GM21515 (cell line): Measurements from ENCODE around the gene PSD2.

Experiments used
- ATAC-seq: cut with Tn5 transposase; IDR thresholded peaks from one replicate; pipeline ENCODE4 v1.9.1; 2021; ENCODE audit not compliant: unreplicated experiment

Gene PSD2

DNA sequence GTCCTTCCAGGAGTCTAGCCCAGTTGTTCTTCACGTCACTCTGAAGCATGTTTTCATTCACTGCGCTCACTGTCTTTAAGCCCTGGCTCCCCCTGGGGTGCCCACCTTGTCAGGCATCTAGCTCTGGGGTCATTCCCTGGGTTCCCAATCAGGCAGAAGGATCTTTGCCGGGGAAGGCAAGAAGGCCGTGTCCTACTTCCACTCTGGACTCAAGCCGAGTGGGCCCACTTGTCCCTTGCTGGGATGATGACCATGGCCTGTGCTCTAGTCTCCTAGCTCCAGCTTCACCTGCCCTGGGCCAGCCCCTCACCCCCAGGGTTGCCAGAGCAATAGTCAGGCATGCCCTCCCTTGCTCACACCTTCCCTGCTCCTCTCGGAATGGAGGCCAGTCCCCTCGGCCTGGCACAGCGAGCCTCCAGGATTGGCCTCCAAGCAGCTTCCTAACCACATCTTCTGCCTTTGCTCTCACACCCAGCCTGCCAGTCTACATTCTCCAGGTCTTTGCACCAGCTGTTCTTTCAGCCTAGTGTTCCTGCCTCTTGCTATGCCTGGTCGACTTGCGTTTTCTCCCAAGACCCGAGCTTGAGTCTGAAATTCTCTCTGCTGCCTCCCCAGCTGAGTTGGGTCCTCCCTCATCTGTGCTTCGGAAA lies 32.2 kb upstream of the PSD2 start:
- no peak for ATAC-seq

DNA sequence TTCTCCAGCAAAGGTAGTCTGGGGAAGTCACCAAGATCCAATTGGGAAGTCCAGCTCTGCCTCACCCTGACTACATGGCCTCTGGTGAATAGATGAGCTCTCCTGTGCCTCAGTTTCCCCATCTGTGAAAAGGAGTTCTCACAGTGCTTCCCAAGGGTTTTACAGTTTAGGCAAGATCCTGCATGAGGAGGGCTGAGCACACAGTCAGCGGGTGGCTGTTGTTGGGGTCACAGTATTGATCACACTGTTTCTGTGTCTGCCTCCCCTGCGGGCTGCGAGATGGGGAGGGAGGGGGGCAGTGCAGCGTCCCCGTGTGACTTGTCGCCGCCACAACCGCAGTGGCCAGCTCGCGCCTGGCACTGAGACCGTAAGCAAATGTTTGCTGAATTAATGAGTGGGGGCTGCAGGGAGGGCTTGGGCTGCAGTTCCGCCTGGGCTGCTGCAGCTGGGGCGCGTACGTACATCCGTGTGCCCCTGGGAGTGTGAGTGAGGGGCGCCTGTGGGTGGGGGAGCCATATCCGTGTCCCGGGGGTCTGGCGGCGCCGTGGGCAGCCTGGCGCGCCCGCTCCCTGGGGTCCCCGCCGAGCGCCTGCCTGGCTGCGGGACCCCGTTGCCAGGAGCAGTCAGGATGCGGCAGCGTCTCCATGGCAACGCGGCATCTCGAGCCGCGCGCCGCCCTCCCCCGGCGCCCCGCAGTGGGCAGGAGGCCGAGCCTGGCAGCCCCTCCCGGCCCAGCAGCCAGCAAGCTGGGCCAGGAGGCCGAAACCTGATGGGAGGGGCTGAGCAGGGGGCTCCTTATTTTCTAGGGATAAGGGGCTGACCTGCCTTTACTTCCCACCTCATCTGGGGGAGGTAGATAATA lies 31.4 kb upstream of the PSD2 start:
- ATAC-seq, result no peak

DNA sequence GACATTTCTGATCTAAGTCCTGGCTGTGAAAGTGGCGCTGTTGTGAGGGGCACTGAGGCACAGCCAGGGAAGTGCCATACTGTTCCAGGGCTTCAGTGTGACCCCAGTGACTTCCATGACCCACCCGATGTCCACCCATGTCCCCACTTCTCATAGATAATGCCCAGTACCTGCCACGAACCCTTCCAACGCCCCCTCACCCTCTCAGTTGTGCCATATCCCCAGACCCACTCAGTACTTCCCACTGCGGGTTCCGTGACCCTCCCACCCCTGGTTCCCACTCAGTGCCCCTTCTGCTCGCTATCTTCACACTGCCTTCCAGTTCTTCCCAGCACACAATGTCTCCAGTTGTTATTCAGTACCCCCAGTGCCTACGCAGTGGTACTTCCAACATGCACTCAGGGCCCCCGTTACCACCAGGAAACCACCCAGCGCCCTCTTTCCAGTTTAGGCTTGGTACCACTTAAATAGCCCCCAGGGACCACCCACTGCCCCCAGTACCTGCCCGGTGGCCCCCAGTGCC lies 30.7 kb upstream of the PSD2 start:
- no peak for ATAC-seq

GRCh38 chr5:139765409-139766217 lies 30.0 kb upstream of the PSD2 start:
- peak; percentile 78 for ATAC-seq

DNA sequence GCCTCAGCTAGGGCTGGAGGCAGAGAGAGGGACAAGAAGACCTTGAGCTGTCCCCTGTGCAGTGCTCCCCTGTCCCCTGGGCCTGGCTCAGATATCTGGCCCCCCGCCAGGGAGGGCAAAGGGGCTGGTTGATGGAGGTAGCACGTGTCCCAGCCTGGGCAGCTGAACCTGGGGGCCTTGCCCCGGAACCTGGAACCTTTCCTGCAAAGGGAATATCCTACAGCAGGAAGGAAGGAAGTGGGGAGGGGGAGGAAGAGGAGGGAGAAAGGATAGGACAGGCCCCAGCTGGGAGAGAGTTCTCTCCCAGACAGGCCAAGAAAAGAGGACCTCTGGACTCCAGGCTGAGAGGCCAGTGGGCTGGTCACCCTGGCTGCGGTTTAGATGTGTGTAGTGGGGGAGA lies 27.6 kb upstream of the PSD2 start:
- ATAC-seq, result no peak

DNA sequence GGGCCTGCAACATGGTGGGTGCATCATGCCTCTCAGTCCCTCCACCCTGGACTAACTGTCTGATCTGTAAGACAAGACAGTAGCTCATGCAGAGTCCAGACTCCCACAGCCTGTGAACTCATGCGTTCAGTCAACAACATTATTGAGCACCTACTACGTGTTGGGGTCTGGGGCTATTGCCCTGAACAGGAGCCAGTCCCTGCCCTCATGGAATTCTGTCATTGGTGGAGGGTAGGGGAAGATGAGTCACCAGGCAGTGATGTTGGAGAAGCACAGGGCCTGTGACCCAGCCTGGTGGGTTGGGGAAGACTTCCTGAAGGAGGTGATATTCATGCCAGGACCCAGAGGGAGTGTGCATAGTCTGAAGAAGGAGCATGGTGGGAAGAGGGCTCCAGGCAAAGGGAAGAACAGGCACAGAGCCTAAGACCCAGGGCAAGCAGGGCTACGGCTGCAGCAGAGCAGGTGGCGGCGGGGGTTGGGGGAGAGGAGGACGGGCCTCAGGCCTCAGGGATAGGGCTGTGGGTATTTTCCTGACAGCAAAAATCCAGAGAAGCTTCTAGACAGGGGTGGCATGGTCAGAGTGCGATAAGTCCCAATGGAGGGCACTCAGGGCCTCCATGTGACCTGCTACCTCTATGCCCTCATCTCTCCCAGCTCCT lies 26.7 kb upstream of the PSD2 start:
- ATAC-seq, result no peak

- ATAC-seq, result no peak
Observed at GRCh38 chr5:139769477-139769876, 26.1 kb upstream of the PSD2 start.

GRCh38 chr5:139770722-139771121 lies 24.9 kb upstream of the PSD2 start:
- ATAC-seq, result no peak

DNA sequence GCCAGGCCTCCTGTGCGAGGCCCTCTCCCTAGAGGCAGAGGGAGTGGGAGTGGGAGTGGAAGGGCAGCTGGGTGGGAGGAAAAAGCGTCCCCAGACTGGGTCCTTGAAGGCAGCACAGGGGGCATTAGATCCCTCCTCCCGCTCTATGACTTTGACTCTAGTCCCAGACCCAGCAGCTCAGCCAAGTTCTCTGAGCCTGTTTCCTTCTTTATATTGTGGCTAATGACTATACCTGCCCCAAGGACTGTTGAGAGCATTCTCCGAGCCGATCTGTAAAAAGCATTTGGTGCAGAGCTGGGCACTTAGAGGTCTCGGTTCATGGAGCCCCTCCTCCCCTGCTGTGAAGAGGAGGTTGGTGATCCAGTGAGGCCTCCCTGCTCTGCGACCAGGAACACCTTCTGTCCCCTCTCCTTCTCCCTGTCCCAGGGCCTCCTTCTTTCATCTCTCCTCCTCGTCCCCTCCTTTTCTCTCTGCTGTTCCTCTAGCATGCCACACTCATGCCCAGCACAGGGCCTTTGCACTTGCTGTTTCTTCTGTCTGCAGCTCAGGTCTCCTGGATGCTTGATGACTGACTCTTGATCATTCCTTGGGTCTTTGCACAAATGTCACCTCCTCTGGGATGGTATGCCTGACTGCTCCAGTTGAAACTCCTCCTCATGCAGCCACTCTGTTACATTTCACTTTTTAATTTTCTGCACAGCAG lies 23.4 kb upstream of the PSD2 start:
- no peak for ATAC-seq

DNA sequence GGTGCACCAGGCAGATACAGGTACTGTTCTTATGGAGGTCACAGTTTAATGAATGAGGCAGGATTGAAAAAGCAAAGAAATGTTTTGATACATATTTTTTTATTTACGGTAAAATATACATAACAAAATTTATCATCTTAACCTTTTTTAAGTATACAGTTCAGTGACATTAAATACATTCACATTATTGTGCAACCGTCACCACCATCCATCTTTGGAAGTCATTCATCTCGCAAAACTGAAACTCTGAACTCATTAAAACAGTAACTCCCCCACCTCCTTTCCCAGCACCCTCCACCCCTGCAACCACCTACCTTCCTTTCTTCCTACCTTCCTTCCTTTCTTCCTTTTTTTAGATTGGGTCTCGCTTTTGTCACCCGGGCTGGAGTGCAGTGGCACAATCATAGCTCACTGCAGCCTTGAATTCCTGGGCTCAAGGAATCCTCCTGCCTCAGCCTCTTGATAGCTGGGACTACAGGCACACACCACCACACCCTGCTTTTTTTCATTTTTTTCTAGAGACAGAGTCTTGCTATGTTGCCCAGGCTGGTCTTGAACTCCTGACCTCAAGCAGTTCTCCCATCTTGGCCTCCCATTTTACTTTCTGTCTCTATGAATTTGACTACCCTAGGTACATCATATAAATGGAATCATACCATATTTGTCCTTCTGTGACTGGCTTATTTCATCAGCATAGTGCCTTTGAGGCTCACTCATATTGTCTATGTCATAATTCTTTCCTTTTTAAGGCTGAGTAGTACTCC lies 22.5 kb upstream of the PSD2 start:
- ATAC-seq, result no peak

- ATAC-seq, result peak; percentile 79
Observed at GRCh38 chr5:139774980-139775661, 20.5 kb upstream of the PSD2 start.

GRCh38 chr5:139775872-139776271 lies 19.7 kb upstream of the PSD2 start:
- ATAC-seq, result no peak

GRCh38 chr5:139776861-139777260 lies 18.7 kb upstream of the PSD2 start:
- no peak for ATAC-seq

DNA sequence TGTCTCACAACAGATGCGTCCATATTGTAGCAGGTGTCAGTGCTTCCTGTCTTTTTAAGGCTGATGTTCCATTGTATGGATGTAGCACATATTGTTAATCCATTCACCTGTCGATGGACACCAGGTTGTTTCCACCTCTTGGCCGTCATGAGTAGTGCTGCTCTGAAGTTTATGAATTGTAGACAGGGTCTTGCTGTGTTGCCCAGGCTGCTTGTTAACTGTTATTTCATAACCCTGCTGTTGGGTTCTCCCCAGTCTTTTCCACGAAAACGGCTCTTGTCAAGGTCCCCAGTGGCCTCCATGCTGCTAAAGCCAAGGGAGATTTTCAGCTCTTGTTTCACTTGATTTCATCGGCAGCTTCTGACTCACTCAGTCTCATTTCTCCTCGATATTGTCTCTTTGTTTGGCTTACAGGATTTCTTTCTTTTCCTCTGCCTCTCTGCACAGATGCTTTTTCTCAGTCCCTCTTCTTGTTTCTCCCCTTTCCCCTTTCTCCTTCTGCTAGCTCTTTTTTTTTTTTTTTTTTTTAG lies 12.1 kb upstream of the PSD2 start:
- no peak for ATAC-seq

DNA sequence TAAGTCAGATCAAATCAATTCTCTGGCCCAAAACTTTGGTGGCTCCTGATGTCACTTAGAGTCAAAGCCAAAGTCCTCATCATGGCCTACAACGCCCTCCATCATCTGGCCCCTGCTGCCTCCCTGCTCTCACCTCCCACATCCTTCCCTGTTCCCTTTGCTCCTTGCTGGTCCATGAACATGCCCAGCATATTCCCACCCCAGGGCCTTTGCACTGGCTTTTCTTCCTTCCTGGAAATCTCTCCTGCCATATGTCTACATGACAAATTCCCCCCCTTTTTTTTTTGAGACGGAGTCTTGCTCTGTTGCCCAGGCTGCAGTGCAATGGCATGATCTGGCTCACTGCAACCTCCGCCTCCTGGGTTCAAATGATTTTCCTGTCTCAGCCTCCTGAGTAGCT lies 11.1 kb upstream of the PSD2 start:
- no peak for ATAC-seq

DNA sequence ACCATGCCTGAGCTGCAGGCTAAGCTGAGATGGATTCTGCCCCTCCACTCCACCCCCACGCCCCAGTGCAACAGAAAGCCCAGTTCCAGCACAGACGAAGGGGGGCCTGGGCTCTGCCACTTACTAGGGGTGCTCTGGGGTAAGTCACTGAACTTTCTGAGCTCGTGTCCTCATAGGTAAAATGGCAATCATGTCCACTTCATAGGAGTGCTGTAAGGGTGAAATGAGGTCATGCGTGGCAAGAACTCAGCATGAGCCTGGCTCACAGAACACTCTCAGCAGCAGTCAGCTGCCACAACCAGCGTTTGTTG lies 8.4 kb upstream of the PSD2 start:
- ATAC-seq, result peak; percentile 13

DNA sequence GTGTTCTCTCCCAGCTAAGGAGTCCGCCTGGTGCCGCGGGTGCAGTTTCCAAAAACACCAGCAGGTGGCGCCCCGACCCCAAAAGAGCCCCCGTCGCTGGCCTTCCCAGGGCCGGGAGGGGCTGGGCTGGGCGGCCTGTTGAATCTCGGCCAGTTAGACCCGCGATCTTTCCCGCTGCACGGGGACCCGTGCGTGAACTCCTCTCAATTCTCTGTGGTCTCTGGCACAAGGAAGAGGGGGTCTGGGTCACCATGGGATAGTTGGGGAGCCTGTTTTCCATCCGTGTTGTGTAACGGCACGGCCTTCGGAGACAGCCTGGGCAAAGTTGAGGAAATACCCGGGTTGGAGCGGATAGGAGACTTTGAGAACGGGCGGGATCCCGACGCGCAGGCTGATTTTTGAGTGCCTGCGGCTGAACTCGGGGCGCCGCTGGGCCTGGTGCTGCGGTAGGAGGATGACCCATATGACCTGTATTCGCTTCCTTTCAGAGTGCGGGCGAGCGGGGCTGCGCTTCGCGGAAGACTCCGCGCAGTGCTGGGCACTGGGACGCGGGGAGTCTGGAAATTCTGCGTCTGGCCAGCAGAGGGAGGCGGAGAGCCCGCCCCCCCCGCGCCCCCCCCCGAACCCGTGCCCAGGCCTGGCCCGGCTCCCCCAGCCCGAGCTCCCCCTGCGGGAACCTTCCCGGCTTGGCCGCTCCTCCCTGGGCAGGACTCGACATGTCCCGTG lies 7.9 kb upstream of the PSD2 start:
- ATAC-seq, result peak; percentile 48

GRCh38 chr5:139788294-139788910 lies 7.2 kb upstream of the PSD2 start:
- ATAC-seq, result no peak
